HepG2 (cell line): ENCODE measurements around the gene ACKR3. TPM values are rescaled to one million over a fixed set of nuclear protein-coding genes. Genes with fewer than 3 reads are reported as not detected.

Experiments
- ATAC-seq: fragments of 200-7000 bp; cut with Tn5 transposase; 3 replicates; pipeline ENCODE4 v1.9.1; 2020; ENCODE audit warnings: mild to moderate bottlenecking, moderate library complexity
- BruUV-seq: library from RNA; stranded (reverse); fragments of 400-500 nt; replicated peaks from 2 replicates; lab custom pipeline; 2021; lab: Mats Ljungman, UMichigan
- CTCF ChIA-PET: fragments of 300-600 bp; formaldehyde crosslinking; extraction: SDS; loops from one replicate; lab custom pipeline; 2021; ENCODE audit warnings: low total read pairs, inconsistent platforms, low intra/inter-chr PET ratio; lab: Yijun Ruan, JAX
- POLR2A ChIA-PET: fragments of 350-600 bp; sonication (Branson Sonifier 250); formaldehyde crosslinking; loops from one replicate; lab custom pipeline; 2020; ENCODE audit warnings: antibody characterized with exemption, inconsistent platforms; lab: Yijun Ruan, JAX
- DNase-seq: peaks from one replicate; pipeline ENCODE4 v3.0.0-alpha.2; 2015; ENCODE audit warnings: low spot score
- FAIRE-seq: peaks from 3 replicates; lab custom pipeline; 2011; peaks lifted over from hg19 to GRCh38; lab: Jason Lieb, UNC
- H2AFZ ChIP-seq: one replicate; pipeline ENCODE4 v1.6.1; 2011; ENCODE audit warnings: low read length, inconsistent platforms
- H3K27ac ChIP-seq: fragments of 300-600 bp; 3 replicates; pipeline ENCODE4 v1.8.0; 2011; ENCODE audit warnings: mixed run types, mild to moderate bottlenecking, mixed read lengths, low read length, inconsistent platforms; ENCODE audit not compliant: insufficient read depth; ENCODE audit errors: extremely low read length
- H3K27me3 ChIP-seq, 2 experiments: fragments of 200-600 bp in 1 of 2; 2 replicates in 1 of 2; 3 replicates in 1 of 2; pipeline versions ENCODE4 v1.6.0 to v1.8.0; 2011; ENCODE audit warnings: low read length in 2 of 2, mild to moderate bottlenecking in 2 of 2, moderate library complexity in 2 of 2, inconsistent platforms in 1 of 2; ENCODE audit not compliant: insufficient read depth in 2 of 2, control insufficient read depth in 1 of 2
- H3K36me3 ChIP-seq, 2 experiments: fragments of 200-600 bp in 1 of 2; replicated peaks in 1 of 2; 2 replicates in 1 of 2; 3 replicates in 1 of 2; pipeline versions ENCODE4 v1.5.1 to v1.8.0; 2011; ENCODE audit warnings: low read length in 2 of 2, inconsistent platforms in 1 of 2; ENCODE audit not compliant: insufficient read depth in 2 of 2, control insufficient read depth in 1 of 2
- H3K4me1 ChIP-seq: 2 replicates; pipeline ENCODE4 v1.5.1; 2012; ENCODE audit warnings: low read length, inconsistent platforms; ENCODE audit not compliant: insufficient read depth
- H3K4me2 ChIP-seq: 2 replicates; pipeline ENCODE4 v1.6.0; 2011; ENCODE audit warnings: low read depth, low read length, inconsistent platforms
- H3K4me3 ChIP-seq, 3 experiments: fragments of 200-600 bp in 1 of 3; sonication (generic), shearing (Covaris generic) in 1 of 3; replicated peaks in 1 of 3; 2 replicates each; pipeline ENCODE4 v1.5.1; 2011 to 2016; ENCODE audit warnings: low read length in 3 of 3, inconsistent platforms in 2 of 3, low read depth in 2 of 3, mild to moderate bottlenecking in 2 of 3, control low read depth in 1 of 3, mixed read lengths in 1 of 3; ENCODE audit not compliant: insufficient read depth in 1 of 3
- H3K79me2 ChIP-seq: one replicate; pipeline ENCODE4 v1.6.1; 2011; ENCODE audit warnings: low read length, inconsistent platforms; ENCODE audit not compliant: insufficient read depth
- H3K9ac ChIP-seq: 2 replicates; pipeline ENCODE4 v1.6.0; 2011; ENCODE audit warnings: mild to moderate bottlenecking, low read depth, low read length, inconsistent platforms; ENCODE audit not compliant: insufficient read depth
- H3K9me3 ChIP-seq: 2 replicates; pipeline ENCODE4 v1.5.1; 2012; ENCODE audit warnings: mild to moderate bottlenecking, low read length
- H4K20me1 ChIP-seq: 2 replicates; pipeline ENCODE4 v1.6.0; 2011; ENCODE audit warnings: inconsistent platforms, mild to moderate bottlenecking, low read length, moderate library complexity; ENCODE audit not compliant: insufficient read depth
- CENPX ChIP-seq: sonication (generic); formaldehyde crosslinking; IDR thresholded peaks from 2 replicates; pipeline ENCODE4 v1.9.0; 2021; ENCODE audit warnings: mild to moderate bottlenecking, missing genetic modification reagents, moderate library complexity
- GPN1 ChIP-seq: sonication (generic); formaldehyde crosslinking; IDR thresholded peaks from 2 replicates; pipeline ENCODE4 v1.5.1; 2020; ENCODE audit warnings: missing genetic modification reagents, borderline replicate concordance
- HNF4A ChIP-seq: sonication (generic); formaldehyde crosslinking; IDR thresholded peaks from 2 replicates; pipeline ENCODE4 v1.4.0; 2020; ENCODE audit warnings: missing genetic modification reagents
- KDM3A ChIP-seq: IDR thresholded peaks from 2 replicates; pipeline ENCODE4 v1.6.1; 2018; ENCODE audit warnings: low read depth, missing compliant biosample characterization
- MATR3 ChIP-seq: sonication (generic); formaldehyde crosslinking; IDR thresholded peaks from 2 replicates; pipeline ENCODE4 v1.4.0; 2020; ENCODE audit warnings: missing genetic modification reagents
- NFKB2 ChIP-seq: sonication (generic); formaldehyde crosslinking; IDR thresholded peaks from 2 replicates; pipeline ENCODE4 v1.4.0; 2020; ENCODE audit warnings: missing genetic modification reagents, borderline replicate concordance
- U2AF2 ChIP-seq: fragments of 200-400 bp; formaldehyde crosslinking; IDR thresholded peaks from 2 replicates; pipeline ENCODE4 v1.6.1; 2017; ENCODE audit warnings: low read depth, mild to moderate bottlenecking, low read length
- ZNF354B ChIP-seq: sonication (generic); formaldehyde crosslinking; IDR thresholded peaks from 2 replicates; pipeline ENCODE4 v1.8.0; 2022; ENCODE audit warnings: mild to moderate bottlenecking, missing genetic modification reagents
- ZNF687 ChIP-seq: sonication (generic); formaldehyde crosslinking; IDR thresholded peaks from 2 replicates; pipeline ENCODE4 v1.5.1; 2020; ENCODE audit warnings: mild to moderate bottlenecking, missing genetic modification reagents, moderate library complexity
- WGBS: methylation state at CpG from one replicate; pipeline ENCODE4 v1.1.6; 2017; ENCODE audit warnings: low lambda C conversion rate; 5-methylcytosine and 5-hydroxymethylcytosine counted together
- in situ Hi-C: cut with HindIII; loops from 2 replicates; pipeline ENCODE4 v1.10.0; 2017; ENCODE audit warnings: low pct_unique_long_range_greater_than_20kb; ENCODE audit not compliant: extremely low pct_ligation_motif_present
- intact Hi-C: fragments of 100-400 bp; cut with micrococcal nuclease; formaldehyde crosslinking; loops from one replicate; pipeline ENCODE4 v1.10.0; 2022; ENCODE audit not compliant: unreplicated experiment
- polyA plus RNA-seq, 8 experiments: library from polyadenylated mRNA; depleted of rRNA in 3 of 8; stranded (reverse) in 7 of 8; unstranded in 1 of 8; fragments of >200 nt; fragmentation: Illumina TruSeq in 4 of 8; extraction: Trizol in 4 of 8; gene quantifications; 2 replicates each; pipeline versions ENCODE4 v1.2.1 to v1.2.3, GENCODE V29; 2011 to 2016; ENCODE audit warnings: low read depth in 4 of 8, missing spikeins in 1 of 8, mixed read lengths in 1 of 8; ENCODE audit not compliant: insufficient read depth in 1 of 8
- total RNA-seq, 5 experiments: library from RNA; depleted of rRNA; stranded (reverse); fragments of >200 nt; fragmentation: Illumina TruSeq; extraction: Trizol; gene quantifications; 2 replicates each; pipeline ENCODE4 v1.2.3, GENCODE V29; 2016; ENCODE audit warnings: low read depth in 1 of 5

ACKR3 gene
- total and polyA plus RNA-seq, 2 of the 13 experiments (the other 11 are each of a cell fraction or from before 2014, with no cell fraction given): not detected

GRCh38 chr2:236566596-236566995, 3.0 kb upstream of the ACKR3 start:
- H3K27ac ChIP-seq: no peak overlapping the region
- TF ChIP-seq CENPX: no peak
- no peak for TF ChIP-seq ZNF354B
- no peak for TF ChIP-seq ZNF687 (CRISPR knock-in tag)
- no peak for TF ChIP-seq KDM3A (CRISPR knock-in tag)
- no peak for TF ChIP-seq NFKB2 (CRISPR knock-in tag)
- no peak for TF ChIP-seq HNF4A (CRISPR knock-in tag)
- no peak for TF ChIP-seq GPN1 (CRISPR knock-in tag)
- no peak for TF ChIP-seq U2AF2
- no peak for TF ChIP-seq MATR3 (CRISPR knock-in tag)
- TF ChIP-seq, all 625 proteins: peak for 0
- intact Hi-C loops (loop anchor here (5.0 kb wide), 1 partner anchor 54 kb away; no protein-coding TSS in a partner anchor), in situ Hi-C loops (no loop called here)
- Histone ChIP-seq H4K20me1 (no peaks in the 10 kb centered on the region), H3K4me1 (peaks cover 20% of the 10 kb centered on the region), H3K27me3 (peaks cover 0 to 56% of the 10 kb centered on the region in 2 experiments; a peak in 3 of 5 replicates), H2AFZ (no peak overlapping the region), H3K36me3 (no peaks in the 10 kb centered on the region), H3K79me2 (no peaks in the 10 kb centered on the region), H3K9ac (no peak overlapping the region), H3K4me2 (no peak overlapping the region), H3K9me3 (no peaks in the 10 kb centered on the region), H3K4me3 (no peak overlapping the region)
- POLR2A ChIA-PET: no interaction called here
- DNase-seq (no peak), FAIRE-seq (no peak), ATAC-seq (no peak)
- BruUV-seq: no TSS peak
- 69% methylated on average over 6 of the region's 6 CpGs for WGBS
- CTCF ChIA-PET: no interaction called here
